Large intestine (tissue), 3 donors: ENCODE measurements around the gene C4orf51. TPM values are rescaled to one million over a fixed set of nuclear protein-coding genes. Genes with fewer than 3 reads are reported as not detected.

Experiments
- DNase-seq, 2 donors: peaks; one replicate each; pipeline versions ENCODE4 v3.0.0 to v3.0.0-alpha.2; 2013
- H3K27ac ChIP-seq: one replicate; pipeline ENCODE4 v1.5.1; 2013; ENCODE audit warnings: low read length
- H3K27me3 ChIP-seq: 2 replicates; pipeline ENCODE4 v1.6.1; 2013; ENCODE audit warnings: low read length; ENCODE audit not compliant: control insufficient read depth, insufficient read depth
- H3K36me3 ChIP-seq: 2 replicates; pipeline ENCODE4 v1.6.1; 2013; ENCODE audit warnings: low read length; ENCODE audit not compliant: control insufficient read depth, insufficient read depth
- H3K4me1 ChIP-seq: one replicate; pipeline ENCODE4 v1.6.1; 2013; ENCODE audit warnings: low read length; ENCODE audit not compliant: control insufficient read depth, insufficient read depth
- H3K4me3 ChIP-seq: one replicate; pipeline ENCODE4 v1.5.1; 2013; ENCODE audit warnings: low read length
- H3K9me3 ChIP-seq: one replicate; pipeline ENCODE4 v1.6.1; 2013; ENCODE audit warnings: mild to moderate bottlenecking, low read depth, low read length, moderate library complexity; ENCODE audit not compliant: control insufficient read depth
- WGBS: methylation state at CpG from one replicate; pipeline ENCODE4 v1.1.5; 2013; ENCODE audit warnings: low lambda C conversion rate; ENCODE audit not compliant: insufficient coverage; 5-methylcytosine and 5-hydroxymethylcytosine counted together
- polyA plus RNA-seq: library from polyadenylated mRNA; unstranded; fragments of 120-200 nt; gene quantifications from one replicate; pipeline ENCODE4 v1.2.1, GENCODE V29; 2013

C4orf51 gene
- polyA plus RNA-seq, 1 donor = not detected

DNA sequence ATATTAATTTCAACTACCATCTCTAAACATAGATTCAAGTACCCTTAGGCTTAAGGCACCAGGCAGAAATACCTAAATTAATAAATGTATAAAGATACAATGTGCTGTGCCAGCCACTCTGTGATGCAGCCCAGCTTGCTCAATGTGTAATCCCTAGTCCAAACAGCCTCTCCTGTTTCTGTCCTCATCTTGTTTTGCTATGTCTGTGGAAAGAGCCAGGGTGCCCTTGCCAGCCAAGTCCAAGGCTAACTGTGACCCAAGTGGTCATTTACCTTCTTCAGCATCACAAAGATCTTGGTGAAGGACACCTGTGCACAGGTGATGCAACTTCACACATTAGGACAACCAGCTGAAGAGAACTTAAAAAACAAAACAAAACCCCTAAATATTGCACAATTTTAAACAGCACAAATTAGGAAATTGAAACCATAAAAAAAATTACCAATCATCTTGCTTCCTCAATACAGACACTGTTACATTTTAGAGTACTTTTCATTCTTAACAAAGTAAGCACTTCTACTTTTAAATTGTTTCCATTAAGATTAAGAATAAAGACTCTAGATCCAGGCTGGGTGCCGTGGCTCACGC lies 89.6 kb downstream of the C4orf51 start:
- H3K36me3 ChIP-seq = peaks cover 66% of the 10 kb centered on the region
- H3K4me3 ChIP-seq = no peak overlapping the region
- DNase-seq = no peak
- no peaks in the 10 kb centered on the region for H3K9me3 ChIP-seq
- H3K27ac ChIP-seq = no peak overlapping the region
- WGBS = no CpG with 5 or more reads among the region's 2 CpGs
- no peaks in the 10 kb centered on the region for H3K27me3 ChIP-seq
- no peaks in the 10 kb centered on the region for H3K4me1 ChIP-seq

DNA sequence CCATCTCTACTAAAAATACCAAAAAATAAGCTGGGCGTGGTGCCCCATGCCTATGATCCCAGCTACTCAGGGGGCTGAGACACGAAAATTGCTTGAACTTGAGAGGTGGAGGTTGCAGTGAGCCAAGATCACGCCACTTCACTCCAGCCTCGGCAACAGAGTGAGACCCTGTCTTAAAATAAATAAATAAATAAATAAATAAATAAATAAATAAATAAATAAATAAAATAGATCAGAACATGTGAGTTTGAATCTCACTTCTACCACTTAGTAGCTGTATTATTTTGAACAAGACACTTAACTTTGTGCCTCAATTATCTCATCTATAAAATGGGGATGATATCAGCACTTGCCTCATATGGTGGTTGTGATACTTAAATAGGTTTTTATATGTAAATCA lies 90.2 kb downstream of the C4orf51 start:
- no peak for DNase-seq
- peaks cover 66% of the 10 kb centered on the region for H3K36me3 ChIP-seq
- no peaks in the 10 kb centered on the region for H3K9me3 ChIP-seq
- H3K4me3 ChIP-seq = no peak overlapping the region
- WGBS = no CpG with 5 or more reads among the region's 4 CpGs
- no peak overlapping the region for H3K27ac ChIP-seq
- no peaks in the 10 kb centered on the region for H3K4me1 ChIP-seq
- H3K27me3 ChIP-seq = no peaks in the 10 kb centered on the region

DNA sequence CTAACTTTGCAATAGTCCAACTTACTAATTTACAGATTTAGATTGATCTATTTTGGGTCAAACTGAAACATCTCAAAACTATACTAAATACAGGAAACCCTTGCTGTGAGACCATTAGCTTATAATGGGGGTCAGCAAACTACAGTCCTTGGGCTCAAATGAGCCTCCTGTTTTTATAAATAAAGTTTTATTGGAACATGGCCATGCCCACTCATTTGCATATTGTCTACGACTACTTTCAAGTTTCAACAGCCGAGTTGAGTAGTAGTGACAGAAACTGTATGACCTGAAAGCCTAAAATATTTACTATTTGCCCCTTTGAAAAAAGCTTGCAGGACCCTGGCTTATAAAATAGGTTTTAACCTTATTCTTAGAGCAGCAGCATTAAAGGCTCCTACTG lies 92.4 kb downstream of the C4orf51 start:
- Histone ChIP-seq H3K9me3 (no peaks in the 10 kb centered on the region), H3K36me3 (peaks cover 60% of the 10 kb centered on the region), H3K4me3 (no peak overlapping the region), H3K27me3 (no peaks in the 10 kb centered on the region), H3K4me1 (no peaks in the 10 kb centered on the region), H3K27ac (no peak overlapping the region)
- no peak for DNase-seq
- 100% methylated on average over 1 of the region's 2 CpGs for WGBS

DNA sequence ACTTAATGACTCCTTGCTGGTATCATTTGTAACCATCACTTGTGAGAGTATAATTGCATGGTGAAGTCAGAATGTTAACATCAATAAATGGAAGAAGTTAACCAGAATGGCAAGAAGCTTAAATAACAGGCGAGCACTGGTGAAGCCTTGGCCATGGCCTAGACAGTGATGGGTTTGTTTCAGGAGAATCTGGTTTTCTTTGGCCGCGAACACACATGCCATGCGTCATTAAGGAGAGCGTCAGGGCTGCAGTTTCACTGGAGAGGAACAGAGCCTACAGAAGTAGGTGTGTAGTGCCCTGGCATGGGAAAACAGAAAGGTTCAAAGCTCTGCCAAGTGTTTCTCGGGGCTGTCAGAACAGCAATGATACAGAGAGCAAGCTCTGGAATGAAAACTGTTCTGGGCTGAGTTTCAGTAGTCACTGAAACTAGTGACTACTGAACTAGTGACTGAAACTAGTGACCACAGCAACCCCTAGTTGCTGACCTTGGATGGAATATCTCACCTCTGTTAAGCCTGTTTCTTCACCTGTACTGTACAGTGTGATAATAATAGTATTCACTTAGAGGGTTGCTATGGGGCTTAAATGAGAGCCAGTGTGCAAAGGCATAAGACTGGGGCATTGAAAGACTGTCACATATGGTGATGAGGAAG lies 93.8 kb downstream of the C4orf51 start:
- Histone ChIP-seq H3K9me3 (no peaks in the 10 kb centered on the region), H3K27ac (no peak overlapping the region), H3K27me3 (no peaks in the 10 kb centered on the region), H3K36me3 (peaks cover 64% of the 10 kb centered on the region), H3K4me3 (no peak overlapping the region), H3K4me1 (no peaks in the 10 kb centered on the region)
- WGBS = no CpG with 5 or more reads among the region's 6 CpGs
- no peak for DNase-seq

DNA sequence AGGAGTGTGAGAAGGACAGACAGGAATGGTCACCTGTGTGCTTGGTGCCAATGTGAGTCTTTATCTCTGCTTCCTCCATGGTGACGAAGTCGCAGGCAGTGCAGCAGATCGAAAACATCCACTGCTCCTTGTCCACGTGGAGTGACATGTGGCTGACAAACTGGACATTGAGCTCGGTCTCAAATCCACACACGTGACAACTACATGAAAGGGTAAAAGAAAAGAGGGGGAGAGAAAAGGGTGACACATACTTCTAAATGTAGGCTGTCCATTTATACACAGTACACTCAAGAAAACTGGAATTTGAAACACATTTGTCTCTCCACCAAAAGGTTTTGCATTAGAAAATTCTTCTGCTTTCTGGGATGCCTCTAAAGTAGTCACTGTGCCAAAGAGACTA lies 94.5 kb downstream of the C4orf51 start:
- no peak for DNase-seq
- peaks cover 66% of the 10 kb centered on the region for H3K36me3 ChIP-seq
- H3K4me1 ChIP-seq = no peaks in the 10 kb centered on the region
- WGBS = 90% methylated on average over 2 of the region's 6 CpGs
- no peak overlapping the region for H3K27ac ChIP-seq
- no peaks in the 10 kb centered on the region for H3K27me3 ChIP-seq
- H3K9me3 ChIP-seq = no peaks in the 10 kb centered on the region
- no peak overlapping the region for H3K4me3 ChIP-seq

DNA sequence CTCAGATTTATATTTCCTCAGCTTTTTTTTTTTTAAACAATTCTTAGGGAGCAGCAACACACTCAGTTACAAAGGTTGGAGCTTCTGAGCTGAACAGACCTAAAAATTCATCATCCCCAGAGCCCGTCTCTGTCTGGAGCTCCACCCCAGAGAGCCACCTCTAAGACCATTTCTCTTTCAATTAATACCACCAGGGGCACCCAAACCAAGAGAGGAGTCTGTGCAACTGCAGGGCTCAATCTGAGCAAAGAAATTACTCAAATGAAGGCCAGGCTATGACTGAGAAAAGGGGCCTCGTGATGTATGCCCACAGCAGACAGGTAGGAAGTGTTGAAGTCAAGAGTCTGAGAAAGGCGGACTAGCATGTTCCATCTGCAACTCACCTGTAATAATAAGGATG lies 95.5 kb downstream of the C4orf51 start:
- Histone ChIP-seq H3K27ac (no peak overlapping the region), H3K4me1 (no peaks in the 10 kb centered on the region), H3K9me3 (no peaks in the 10 kb centered on the region), H3K36me3 (peaks cover 64% of the 10 kb centered on the region), H3K27me3 (no peaks in the 10 kb centered on the region), H3K4me3 (no peak overlapping the region)
- no peak for DNase-seq
- no CpG with 5 or more reads among the region's 3 CpGs for WGBS

DNA sequence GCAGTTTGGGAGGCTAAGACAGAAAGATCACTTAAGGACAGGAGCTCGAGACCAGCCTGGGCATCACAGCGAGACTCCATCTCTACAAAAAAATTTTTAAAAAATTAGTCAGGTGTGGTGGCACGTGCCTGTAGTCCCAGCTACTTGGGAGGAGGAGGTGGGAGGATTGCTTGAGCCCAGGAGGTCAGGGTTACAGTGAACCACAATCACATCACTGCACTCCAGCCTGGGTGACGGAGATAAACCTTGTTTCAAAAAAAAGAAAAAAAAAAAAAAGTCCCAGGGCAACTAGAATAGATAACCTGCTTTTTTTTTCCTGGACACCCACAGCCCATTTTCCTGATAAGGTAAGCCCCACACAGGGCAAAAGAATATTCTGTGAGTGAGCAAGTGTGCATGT lies 96.3 kb downstream of the C4orf51 start:
- Histone ChIP-seq H3K4me1 (no peaks in the 10 kb centered on the region), H3K27me3 (no peaks in the 10 kb centered on the region), H3K36me3 (peaks cover 61% of the 10 kb centered on the region), H3K27ac (no peak overlapping the region), H3K9me3 (no peaks in the 10 kb centered on the region), H3K4me3 (no peak overlapping the region)
- DNase-seq = no peak
- WGBS = no CpG with 5 or more reads among the region's 4 CpGs

DNA sequence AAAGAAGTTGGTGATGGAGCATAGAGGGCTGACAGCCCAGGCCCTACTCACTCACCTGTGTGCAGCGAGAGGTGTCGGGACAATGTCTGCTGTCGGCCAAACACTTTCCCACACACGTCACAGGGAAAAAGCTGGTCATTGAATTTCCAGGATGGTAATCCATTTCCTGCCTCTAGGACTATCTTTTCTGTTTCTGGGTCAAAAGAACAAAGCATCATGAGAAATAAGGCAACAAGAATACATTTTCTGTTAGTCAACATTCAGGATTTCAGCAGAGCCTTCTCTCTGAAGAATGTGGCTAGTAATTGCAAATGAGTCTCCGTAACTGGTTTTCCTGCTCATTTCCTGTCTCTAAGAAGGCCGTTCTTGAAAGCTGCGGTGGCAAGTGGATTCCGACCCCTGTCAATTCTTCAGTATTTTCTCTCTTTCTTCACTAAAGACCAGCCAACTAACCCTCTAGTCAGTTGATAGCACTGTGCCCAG lies 99.4 kb downstream of the C4orf51 start:
- Histone ChIP-seq H3K27ac (no peak overlapping the region), H3K4me1 (no peaks in the 10 kb centered on the region), H3K9me3 (no peaks in the 10 kb centered on the region), H3K4me3 (no peak overlapping the region), H3K36me3 (peaks cover 53% of the 10 kb centered on the region), H3K27me3 (no peaks in the 10 kb centered on the region)
- 100% methylated on average over 1 of the region's 8 CpGs for WGBS
- no peak for DNase-seq

DNA sequence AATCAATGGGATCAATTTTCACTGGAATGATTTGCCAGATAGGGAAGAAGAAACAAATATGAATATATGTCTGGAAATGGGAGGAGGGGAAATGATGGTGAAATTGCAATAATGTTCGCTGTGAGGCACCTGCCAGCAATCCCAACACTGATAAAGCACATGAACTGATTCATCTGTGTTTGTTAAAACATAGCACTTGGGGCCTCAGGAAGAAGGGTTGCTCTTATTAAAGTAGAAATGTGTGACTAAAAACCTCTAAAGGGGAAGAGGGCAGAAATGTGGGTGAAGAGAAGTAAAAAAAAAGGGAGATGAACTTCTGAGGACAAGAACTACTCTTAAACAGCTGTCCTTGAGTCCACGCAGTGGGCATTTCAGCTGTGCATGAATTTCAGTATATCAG lies 101.4 kb downstream of the C4orf51 start:
- no peaks in the 10 kb centered on the region for H3K9me3 ChIP-seq
- no peak for DNase-seq
- WGBS = 100% methylated on average over 1 of the region's 2 CpGs
- no peak overlapping the region for H3K4me3 ChIP-seq
- no peak overlapping the region for H3K27ac ChIP-seq
- peaks cover 35% of the 10 kb centered on the region for H3K36me3 ChIP-seq
- no peaks in the 10 kb centered on the region for H3K4me1 ChIP-seq
- H3K27me3 ChIP-seq = no peaks in the 10 kb centered on the region
